Activated naive CD8-positive, alpha-beta T cell treated with anti-CD3 and anti-CD28 coated beads, Interleukin-2, amount 50 U/mL, for 24 hours (primary cell): ENCODE measurements around the gene BPGM.

Experiments
- ATAC-seq: fragments of 150-1000 bp; cut with Tn5 transposase; one replicate; pipeline ENCODE4 v1.10.0; 2021
- DNase-seq: peaks from one replicate; pipeline ENCODE4 v3.0.0; 2021
- H3K27ac Mint-ChIP-seq: one replicate; pipeline ENCODE4 v1.8.0; 2021; ENCODE audit warnings: mild to moderate bottlenecking, mixed read lengths
- H3K27me3 Mint-ChIP-seq: one replicate; pipeline ENCODE4 v1.8.0; 2021; ENCODE audit warnings: mixed read lengths
- H3K36me3 Mint-ChIP-seq: one replicate; pipeline ENCODE4 v1.8.0; 2021; ENCODE audit warnings: low read depth, mixed read lengths
- H3K4me1 Mint-ChIP-seq: one replicate; pipeline ENCODE4 v1.8.0; 2021; ENCODE audit warnings: mixed read lengths
- H3K4me3 Mint-ChIP-seq: one replicate; pipeline ENCODE4 v1.8.0; 2021; ENCODE audit warnings: mild to moderate bottlenecking, moderate library complexity, mixed read lengths
- H3K9me3 Mint-ChIP-seq: one replicate; pipeline ENCODE4 v1.8.0; 2021; ENCODE audit warnings: mixed read lengths

BPGM gene

DNA sequence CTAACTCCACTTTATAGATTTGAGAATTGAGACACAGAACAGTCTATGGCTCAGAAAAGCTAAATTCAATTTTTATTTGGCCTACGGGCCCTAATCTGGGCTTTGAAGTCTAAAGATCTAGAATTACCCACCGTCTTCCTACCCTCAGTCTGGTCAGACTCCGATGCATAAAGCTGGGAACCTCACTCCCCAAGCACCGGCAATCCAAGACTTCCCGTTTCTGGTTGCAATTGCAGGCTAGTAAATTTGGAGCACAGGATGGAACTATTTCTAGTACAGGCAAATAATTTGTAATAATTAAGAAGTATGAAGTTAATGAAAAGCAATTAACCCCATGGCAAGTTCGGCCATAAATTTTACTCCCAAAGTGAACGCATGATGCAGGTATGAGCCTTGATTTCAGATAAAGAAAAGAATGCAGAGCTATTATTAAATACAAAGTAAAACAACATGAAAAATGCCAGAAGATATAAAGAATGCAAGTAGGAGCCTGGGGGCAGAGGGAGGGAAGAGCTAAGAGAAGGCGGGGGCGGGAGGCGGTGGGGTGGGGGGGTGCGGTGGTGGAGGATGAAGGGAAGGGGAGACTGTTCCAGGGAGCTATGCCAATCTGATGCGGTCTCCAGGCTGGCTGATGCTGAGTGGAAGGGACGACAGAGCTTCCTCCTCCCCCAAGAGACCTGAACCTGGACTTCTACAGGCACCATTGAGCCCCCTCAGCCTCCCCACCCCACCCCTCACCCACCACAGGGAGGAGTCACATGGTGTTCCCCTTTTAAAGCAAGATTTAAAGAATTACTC lies 45.1 kb downstream of the BPGM start:
- Mint-ChIP-seq H3K4me1 (peaks cover 23% of the 10 kb centered on the region), H3K27ac (no peak overlapping the region), H3K4me3 (no peak overlapping the region), H3K36me3 (no peaks in the 10 kb centered on the region), H3K27me3 (peaks cover 5% of the 10 kb centered on the region), H3K9me3 (no peaks in the 10 kb centered on the region)
- DNase-seq (no peak), ATAC-seq (no peak)

DNA sequence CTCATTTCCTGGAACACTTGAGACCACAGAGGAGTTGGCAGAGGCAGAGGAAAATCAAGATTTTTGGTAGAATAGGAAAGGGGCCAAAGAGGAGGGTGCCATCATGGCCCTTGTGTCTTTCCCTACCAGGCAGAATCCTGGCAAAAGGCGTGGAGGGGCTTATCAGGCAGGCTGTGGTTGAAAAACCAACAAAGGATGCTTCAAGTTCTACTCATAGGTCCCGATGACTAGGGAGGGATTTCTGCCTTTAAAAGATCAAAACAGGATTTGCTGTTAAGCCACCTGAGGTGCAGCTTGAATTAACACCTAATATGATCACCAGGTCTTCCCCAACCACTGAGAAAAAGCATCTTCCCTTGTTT lies 45.7 kb downstream of the BPGM start:
- Mint-ChIP-seq H3K9me3 (no peaks in the 10 kb centered on the region), H3K36me3 (no peaks in the 10 kb centered on the region), H3K27ac (no peak overlapping the region), H3K4me1 (peaks cover 23% of the 10 kb centered on the region), H3K4me3 (no peak overlapping the region), H3K27me3 (peaks cover 5% of the 10 kb centered on the region)
- DNase-seq: no peak
- ATAC-seq: no peak

DNA sequence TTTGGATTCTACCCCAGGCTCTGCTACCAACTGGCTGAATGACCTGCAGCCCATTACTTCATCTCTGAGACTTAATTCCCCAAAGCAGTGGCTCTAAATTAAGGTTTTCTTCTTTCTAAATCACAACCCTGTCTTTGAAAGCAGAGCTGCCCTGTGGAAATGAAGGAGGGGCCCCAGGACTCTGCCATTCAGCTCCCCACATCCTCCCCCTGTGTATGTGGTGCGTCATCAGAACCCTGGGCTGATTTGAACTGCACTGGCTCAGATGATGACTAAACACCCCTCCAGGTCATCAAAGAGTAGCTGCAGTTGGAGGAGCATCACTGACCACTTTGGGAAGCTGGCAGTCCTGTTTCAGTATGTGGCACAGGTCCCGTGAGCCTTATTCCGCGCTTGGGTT lies 46.6 kb downstream of the BPGM start:
- Mint-ChIP-seq H3K27me3 (peaks cover 3% of the 10 kb centered on the region), H3K4me3 (no peak overlapping the region), H3K4me1 (peaks cover 23% of the 10 kb centered on the region), H3K9me3 (no peaks in the 10 kb centered on the region), H3K27ac (no peak overlapping the region), H3K36me3 (no peaks in the 10 kb centered on the region)
- ATAC-seq: peak; percentile 94
- DNase-seq: no peak

DNA sequence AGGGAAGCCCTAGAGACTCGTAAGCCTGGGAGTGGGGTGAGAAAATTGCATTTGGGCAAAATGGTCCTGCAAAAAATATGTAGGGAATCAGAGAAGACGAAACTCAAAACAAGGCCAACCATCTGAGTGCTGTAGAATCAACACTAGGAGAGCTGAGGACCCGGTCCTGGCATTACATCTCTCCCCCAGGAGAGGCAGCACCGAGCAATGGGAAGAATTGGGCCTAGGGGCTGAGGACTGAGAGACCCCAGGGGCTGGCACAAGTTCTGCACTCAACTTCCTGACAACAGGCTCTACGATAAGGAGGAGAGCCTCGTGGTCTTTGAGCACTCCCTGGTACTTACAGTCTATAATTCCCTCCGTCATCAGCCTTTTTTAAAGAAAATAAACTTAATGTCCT lies 47.6 kb downstream of the BPGM start:
- Mint-ChIP-seq H3K27ac (no peak overlapping the region), H3K9me3 (no peaks in the 10 kb centered on the region), H3K4me3 (no peak overlapping the region), H3K4me1 (peaks cover 23% of the 10 kb centered on the region), H3K27me3 (peaks cover 3% of the 10 kb centered on the region), H3K36me3 (no peaks in the 10 kb centered on the region)
- DNase-seq (no peak), ATAC-seq (no peak)

DNA sequence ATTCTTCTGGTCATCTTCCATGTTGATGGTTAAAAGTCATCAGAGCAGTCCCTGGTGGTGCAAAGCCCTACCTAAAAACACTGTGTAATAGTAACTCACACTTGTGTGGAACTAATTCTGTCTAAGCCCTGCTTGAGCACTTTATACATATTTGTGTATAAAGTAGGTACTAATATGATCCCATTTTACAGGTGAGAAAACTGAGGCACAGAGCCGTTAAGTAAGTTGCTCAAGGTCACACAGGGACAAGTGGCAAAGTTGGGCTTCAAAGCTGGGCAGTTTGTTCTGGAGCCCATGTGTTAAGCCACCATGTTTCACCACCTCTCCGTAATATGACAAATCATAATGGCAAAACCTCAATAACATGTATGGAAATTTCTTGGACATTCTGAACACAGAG lies 48.1 kb downstream of the BPGM start:
- Mint-ChIP-seq H3K36me3 (no peaks in the 10 kb centered on the region), H3K4me3 (no peak overlapping the region), H3K4me1 (peaks cover 23% of the 10 kb centered on the region), H3K27me3 (peaks cover 3% of the 10 kb centered on the region), H3K9me3 (no peaks in the 10 kb centered on the region), H3K27ac (no peak overlapping the region)
- DNase-seq (no peak), ATAC-seq (no peak)

DNA sequence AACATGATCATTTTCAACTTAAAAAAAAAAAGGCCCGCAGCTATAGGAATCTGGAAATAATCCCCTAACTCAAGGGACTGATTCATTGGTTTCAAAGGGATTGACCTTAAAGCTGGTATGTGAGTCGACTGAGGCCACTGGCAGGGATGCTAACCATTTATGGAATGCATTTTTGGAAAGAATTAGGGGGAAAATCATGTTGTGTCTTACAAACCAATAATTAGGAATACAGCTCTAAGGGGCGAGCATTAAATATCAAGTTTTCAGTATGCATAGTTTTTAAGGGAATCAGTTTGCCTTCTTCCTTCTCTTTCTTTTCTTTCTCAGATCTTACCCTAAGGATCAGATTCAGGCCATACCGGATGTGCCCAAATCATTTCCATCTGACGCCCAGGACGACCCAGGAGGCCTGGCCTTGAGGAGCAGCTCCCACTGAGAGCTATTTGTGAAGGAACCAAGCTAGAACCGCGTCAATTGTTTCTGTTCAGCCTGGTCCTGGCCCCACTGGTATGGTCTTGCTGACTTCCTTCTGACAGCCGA lies 48.7 kb downstream of the BPGM start:
- Mint-ChIP-seq H3K27me3 (peaks cover 3% of the 10 kb centered on the region), H3K36me3 (no peaks in the 10 kb centered on the region), H3K4me1 (peaks cover 20% of the 10 kb centered on the region), H3K9me3 (no peaks in the 10 kb centered on the region), H3K27ac (no peak overlapping the region), H3K4me3 (no peak overlapping the region)
- DNase-seq (no peak), ATAC-seq (no peak)

DNA sequence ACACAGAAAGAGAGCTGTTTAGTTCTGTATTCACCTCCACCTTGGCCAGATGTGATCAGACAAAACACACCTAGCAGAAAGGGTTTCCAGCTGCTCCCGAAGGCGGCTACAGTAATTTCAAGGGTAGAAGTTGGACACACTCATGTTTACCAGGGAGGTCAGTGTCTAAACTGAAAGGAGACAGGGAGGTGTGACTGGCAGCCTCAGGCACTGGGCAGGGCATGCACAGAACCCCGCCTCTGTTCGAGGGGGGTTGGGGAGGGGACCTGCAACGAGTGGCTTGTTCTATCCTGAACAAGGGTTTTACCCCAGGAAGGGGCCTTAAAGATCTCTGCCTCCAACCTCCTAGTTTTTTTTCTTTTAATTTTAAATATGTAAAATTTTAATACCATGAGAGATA lies 49.6 kb downstream of the BPGM start:
- ATAC-seq: no peak

DNA sequence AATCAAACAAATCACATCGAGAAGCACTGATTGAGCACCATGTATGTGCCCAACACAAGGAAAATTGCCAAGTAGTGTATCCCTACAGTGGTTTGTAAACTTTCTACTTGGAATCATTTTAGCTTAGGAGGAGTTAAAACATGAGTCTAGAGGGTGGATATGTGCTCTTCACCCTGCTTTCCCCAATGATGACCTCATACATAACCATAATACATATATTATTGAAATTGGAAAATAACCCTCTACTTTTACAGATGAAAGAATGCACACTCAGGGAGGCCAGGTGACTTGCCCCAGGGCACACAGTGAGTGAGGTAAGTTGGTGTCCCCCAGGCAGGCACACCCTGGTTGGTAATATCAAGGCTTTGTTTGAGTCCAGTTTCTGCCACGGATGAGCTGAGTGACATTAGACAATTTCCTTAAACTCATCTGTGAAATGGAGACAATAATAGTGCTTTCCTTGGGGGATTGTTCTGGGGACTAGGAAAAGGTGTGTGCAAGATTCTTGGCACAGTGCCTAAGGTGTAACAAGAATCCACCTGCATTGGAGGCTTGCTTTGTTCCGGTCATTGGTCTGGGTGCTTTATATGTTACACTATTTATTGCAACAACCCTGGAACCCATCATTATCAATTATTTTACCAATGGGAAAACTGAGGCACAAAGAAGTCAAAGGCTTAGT lies 50.7 kb downstream of the BPGM start:
- Mint-ChIP-seq H3K4me3 (no peak overlapping the region), H3K27ac (no peak overlapping the region), H3K4me1 (peaks cover 10% of the 10 kb centered on the region), H3K36me3 (no peaks in the 10 kb centered on the region), H3K9me3 (no peaks in the 10 kb centered on the region), H3K27me3 (no peaks in the 10 kb centered on the region)
- no peak for ATAC-seq
- no peak for DNase-seq

More for the DNA sequence above, 49.6 kb downstream of the BPGM start:
- no peak for DNase-seq
- Mint-ChIP-seq H3K4me1 (peaks cover 20% of the 10 kb centered on the region), H3K4me3 (no peak overlapping the region), H3K9me3 (no peaks in the 10 kb centered on the region), H3K36me3 (no peaks in the 10 kb centered on the region), H3K27ac (no peak overlapping the region), H3K27me3 (peaks cover 3% of the 10 kb centered on the region)

DNA sequence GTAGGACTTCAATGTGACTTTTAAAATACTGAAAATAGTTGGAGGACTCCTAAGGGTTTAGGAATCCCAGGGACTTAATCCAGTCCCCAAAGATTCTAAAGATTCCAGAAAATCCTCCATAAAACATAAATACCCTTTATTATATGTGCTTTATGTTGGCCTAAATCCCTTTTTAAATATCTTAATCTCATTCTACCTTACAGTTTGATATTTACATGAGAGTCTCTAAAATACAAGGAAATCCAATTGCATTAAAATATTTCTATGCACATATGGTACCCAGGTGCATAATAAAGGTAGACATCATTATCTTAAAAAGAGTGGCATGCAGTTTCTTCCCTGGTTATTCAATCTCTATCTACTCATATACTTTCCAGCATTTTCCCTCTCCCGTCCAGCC lies 51.8 kb downstream of the BPGM start:
- Mint-ChIP-seq H3K36me3 (no peaks in the 10 kb centered on the region), H3K9me3 (no peaks in the 10 kb centered on the region), H3K4me3 (no peak overlapping the region), H3K4me1 (peaks cover under 1% of the 10 kb centered on the region), H3K27ac (no peak overlapping the region), H3K27me3 (no peaks in the 10 kb centered on the region)
- DNase-seq (no peak), ATAC-seq (no peak)

DNA sequence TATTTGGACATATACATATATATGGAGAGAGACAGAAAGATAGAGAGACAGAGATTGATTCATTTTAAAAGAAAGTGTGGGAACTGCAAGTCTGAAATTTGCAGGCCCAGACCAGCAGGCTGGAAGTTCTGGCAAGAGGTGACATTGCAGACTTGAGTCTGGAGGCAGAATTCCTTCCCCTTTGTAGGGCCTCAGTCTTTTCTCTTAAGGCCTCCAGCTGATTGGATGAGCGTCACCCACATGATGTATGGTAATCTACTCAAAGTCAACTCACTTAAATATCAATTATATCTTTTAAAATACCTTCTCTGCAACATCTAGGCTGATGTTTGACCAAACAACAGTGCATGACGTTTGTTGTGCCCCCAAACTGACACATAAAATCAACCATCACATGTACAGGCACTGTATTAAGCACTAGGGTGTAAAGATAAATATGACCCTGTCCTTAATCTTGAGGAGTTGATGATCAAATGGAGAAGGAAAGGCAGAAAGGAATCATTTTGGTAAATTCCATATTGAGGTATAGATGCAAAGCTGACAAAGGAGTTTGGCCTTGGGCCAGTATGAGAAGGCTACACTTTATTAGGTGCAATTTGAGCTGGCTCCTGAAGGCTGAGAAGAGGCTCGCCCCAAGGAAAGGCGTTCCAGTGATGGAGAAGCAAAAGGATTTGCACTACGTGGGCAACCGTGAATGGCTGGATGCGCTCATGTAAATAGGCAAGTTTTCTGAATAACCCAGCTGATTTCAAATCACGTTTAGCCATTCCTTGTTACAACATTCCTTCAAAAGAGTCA lies 52.6 kb downstream of the BPGM start:
- no peak overlapping the region for H3K27ac Mint-ChIP-seq
- no peaks in the 10 kb centered on the region for H3K36me3 Mint-ChIP-seq
- no peaks in the 10 kb centered on the region for H3K27me3 Mint-ChIP-seq
- H3K4me1 Mint-ChIP-seq: no peaks in the 10 kb centered on the region
- H3K9me3 Mint-ChIP-seq: no peaks in the 10 kb centered on the region
- DNase-seq: no peak
- no peak for ATAC-seq
- H3K4me3 Mint-ChIP-seq: no peak overlapping the region

DNA sequence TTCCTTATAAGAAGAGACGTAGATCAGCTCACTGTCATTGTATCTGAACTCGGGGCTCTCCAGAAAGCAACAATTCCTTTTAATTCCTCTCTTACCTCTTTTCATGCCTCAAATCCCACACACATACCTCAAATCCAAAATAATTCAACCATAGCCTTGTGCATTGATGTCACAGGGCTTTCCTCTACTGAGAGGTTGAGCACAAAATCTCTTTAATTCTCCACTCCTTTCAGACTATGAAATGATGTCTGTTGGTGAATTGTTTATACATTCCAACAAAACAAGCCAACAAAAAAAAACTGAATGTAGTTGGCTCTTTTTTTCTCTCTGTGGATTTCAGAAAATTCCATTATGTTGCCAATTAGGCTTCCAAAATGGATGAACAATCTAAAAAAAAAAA lies 53.2 kb downstream of the BPGM start:
- no peaks in the 10 kb centered on the region for H3K36me3 Mint-ChIP-seq
- no peaks in the 10 kb centered on the region for H3K4me1 Mint-ChIP-seq
- H3K27ac Mint-ChIP-seq: no peak overlapping the region
- no peaks in the 10 kb centered on the region for H3K9me3 Mint-ChIP-seq
- DNase-seq (no peak), ATAC-seq (no peak)
- H3K4me3 Mint-ChIP-seq: no peak overlapping the region
- no peaks in the 10 kb centered on the region for H3K27me3 Mint-ChIP-seq

DNA sequence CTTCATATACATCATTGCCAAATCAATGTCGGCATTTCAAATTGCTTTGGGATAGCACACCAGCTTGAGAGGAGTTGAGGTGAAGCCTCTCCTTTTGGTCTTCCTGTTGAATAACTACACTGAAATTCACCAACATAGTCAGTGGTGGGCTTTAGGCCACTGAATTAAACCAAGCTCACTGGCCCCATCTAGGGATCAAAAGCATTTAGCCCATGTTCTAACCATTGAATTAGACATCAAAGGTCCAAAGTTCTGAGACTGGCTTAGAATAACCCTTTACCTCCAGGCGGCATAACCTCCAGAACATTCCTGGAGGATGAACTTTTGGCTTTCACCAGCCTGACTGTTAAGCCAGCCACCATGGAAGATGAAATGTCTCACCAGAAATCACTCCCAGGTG lies 54.6 kb downstream of the BPGM start:
- Mint-ChIP-seq H3K27me3 (no peaks in the 10 kb centered on the region), H3K36me3 (no peaks in the 10 kb centered on the region), H3K27ac (no peak overlapping the region), H3K4me3 (no peak overlapping the region), H3K9me3 (no peaks in the 10 kb centered on the region), H3K4me1 (no peaks in the 10 kb centered on the region)
- ATAC-seq (no peak), DNase-seq (peak; percentile 22)

DNA sequence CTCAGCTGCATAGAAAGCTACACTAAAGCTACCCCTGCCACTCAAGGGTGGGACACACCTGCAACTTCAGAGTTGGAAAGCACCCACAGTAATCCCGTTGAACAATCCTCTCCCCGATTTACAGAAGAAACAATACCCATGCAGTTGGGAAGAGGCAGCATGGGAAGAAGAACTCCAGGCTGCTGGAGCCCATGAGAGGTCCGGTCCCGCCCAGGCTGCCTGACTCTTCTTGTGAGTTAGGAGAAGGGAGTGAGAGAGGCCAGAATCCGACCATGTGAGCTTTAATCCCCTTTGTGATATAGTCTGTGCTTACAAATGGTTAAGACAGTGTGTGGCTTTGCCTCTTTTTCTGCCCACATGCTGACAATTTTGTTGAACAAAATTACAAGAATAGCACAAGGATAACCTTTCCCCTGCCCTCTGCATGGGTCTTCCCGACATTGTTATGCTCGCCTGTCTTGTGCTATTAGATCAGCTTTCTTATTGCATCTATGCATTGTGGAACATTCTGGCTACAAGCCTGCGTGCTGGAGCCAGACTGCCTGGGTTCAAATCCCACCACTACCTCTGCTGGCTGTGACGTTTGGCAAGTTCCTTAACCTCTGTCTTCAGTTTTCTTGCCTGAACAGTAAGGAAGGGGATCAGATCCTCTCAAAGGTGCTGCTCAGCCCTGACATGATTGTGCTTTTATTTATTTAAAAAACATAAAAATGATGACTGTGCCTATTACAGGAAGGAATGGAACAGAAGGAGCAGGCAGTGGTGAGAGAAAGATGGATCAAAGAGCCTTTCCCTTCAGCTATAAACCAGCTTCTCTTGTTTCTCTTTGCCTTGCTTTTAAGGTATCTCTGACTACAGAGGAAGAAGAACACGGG lies 56.0 kb downstream of the BPGM start:
- Mint-ChIP-seq H3K9me3 (no peaks in the 10 kb centered on the region), H3K27ac (no peak overlapping the region), H3K36me3 (no peaks in the 10 kb centered on the region), H3K4me1 (no peaks in the 10 kb centered on the region), H3K4me3 (no peak overlapping the region), H3K27me3 (no peaks in the 10 kb centered on the region)
- DNase-seq: no peak
- ATAC-seq: no peak

DNA sequence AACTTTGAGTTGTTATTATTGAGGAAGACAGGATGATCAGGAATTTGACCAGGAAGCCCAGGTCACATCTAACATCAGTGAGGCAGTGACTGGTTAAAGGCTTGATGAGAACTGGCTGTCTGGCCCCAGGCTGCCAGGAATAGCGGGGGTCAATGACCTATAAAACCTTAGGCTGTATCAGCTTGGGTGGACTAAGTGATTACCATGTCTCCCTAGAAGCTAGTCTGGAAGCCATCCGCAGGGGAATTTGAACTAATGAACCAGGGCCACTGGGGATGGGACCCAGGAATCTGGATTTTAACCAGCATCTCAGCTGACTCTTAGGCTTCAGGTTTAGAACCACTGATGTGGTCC lies 56.6 kb downstream of the BPGM start:
- Mint-ChIP-seq H3K27me3 (no peaks in the 10 kb centered on the region), H3K9me3 (no peaks in the 10 kb centered on the region), H3K4me3 (no peak overlapping the region), H3K36me3 (no peaks in the 10 kb centered on the region), H3K27ac (no peak overlapping the region), H3K4me1 (no peaks in the 10 kb centered on the region)
- ATAC-seq (no peak), DNase-seq (no peak)
